ENCODE data around the gene ADISSP. TPM values are rescaled to one million over a fixed set of nuclear protein-coding genes. Genes with fewer than 3 reads are reported as not detected.

ADISSP gene
- total and polyA plus RNA-seq, 2 of the 13 experiments (the other 11 are each of a cell fraction or from before 2014, with no cell fraction given) = 38.3 to 90.6 TPM

- TF ChIP-seq PRDM4 (CRISPR knock-in tag; IDR thresholded peaks at IDR 0.05; ENCODE audit: borderline replicate concordance) (no peak), ZBTB14 (CRISPR knock-in tag; IDR thresholded peaks at IDR 0.05) (0 out of 2 replicates have a peak, but pooled peaks have one; percentile 32), SMC3 (IDR thresholded peaks at IDR 0.05; ENCODE audit: low read length) (no peak), PRDM10 (CRISPR knock-in tag; IDR thresholded peaks at IDR 0.05; ENCODE audit: low read depth) (no peak), NR0B2 (CRISPR knock-in tag; IDR thresholded peaks at IDR 0.05) (0 out of 2 replicates have a peak, but pooled peaks have one; percentile 64), SP2 (CRISPR knock-in tag; IDR thresholded peaks at IDR 0.05) (no peak), ZNF280D (CRISPR knock-in tag; IDR thresholded peaks at IDR 0.05) (no peak), ZFP36 (IDR thresholded peaks at IDR 0.05; ENCODE audit: borderline replicate concordance, low read depth, low read length, partially characterized antibody) (no peak), ZUFSP (CRISPR knock-in tag; IDR thresholded peaks at IDR 0.05; ENCODE audit: borderline replicate concordance) (no peak), MATR3 (CRISPR knock-in tag; IDR thresholded peaks at IDR 0.05) (no peak), FLYWCH1 (CRISPR knock-in tag; IDR thresholded peaks at IDR 0.05) (no peak; the same call in 1 of the 2 replicates), MTF1 (CRISPR knock-in tag; IDR thresholded peaks at IDR 0.05) (no peak), PAWR (CRISPR knock-in tag; IDR thresholded peaks at IDR 0.05; ENCODE audit: borderline replicate concordance) (no peak; the same call in 1 of the 2 replicates), RFXAP (CRISPR knock-in tag; IDR thresholded peaks at IDR 0.05; ENCODE audit: borderline replicate concordance) (0 out of 2 replicates have a peak, but pooled peaks have one; percentile 33)
Observed at GRCh38 chr20:3777716-3778629, 10.4 kb upstream of the ADISSP start (continued).

All from HepG2 (cell line).